H9 (cell line): Measurements from ENCODE around the gene HOXA4. TPM values are rescaled to one million over a fixed set of nuclear protein-coding genes. Genes with fewer than 3 reads are reported as not detected.

Experiments
- DNase-seq: peaks from one replicate; pipeline ENCODE4 v3.0.0-alpha.2; 2017
- H2AFZ ChIP-seq: one replicate; pipeline ENCODE4 v1.6.1; 2013; ENCODE audit warnings: mild to moderate bottlenecking, low read length, control low read depth, moderate library complexity
- H2AK5ac ChIP-seq: 2 replicates; pipeline ENCODE4 v1.6.1; 2013; ENCODE audit warnings: low read length, control low read depth, mixed read lengths; ENCODE audit not compliant: insufficient read length
- H2BK120ac ChIP-seq: one replicate; pipeline ENCODE4 v1.6.1; 2013; ENCODE audit warnings: low read depth, mild to moderate bottlenecking, low read length, control low read depth, inconsistent platforms; ENCODE audit not compliant: poor library complexity, severe bottlenecking
- H2BK12ac ChIP-seq: 2 replicates; pipeline ENCODE4 v1.6.1; 2013; ENCODE audit warnings: low read length, control low read depth, mixed read lengths, low read depth; ENCODE audit not compliant: insufficient read length
- H2BK15ac ChIP-seq: 2 replicates; pipeline ENCODE4 v1.6.1; 2013; ENCODE audit warnings: low read depth, low read length, control low read depth
- H2BK20ac ChIP-seq: one replicate; pipeline ENCODE4 v1.6.1; 2013; ENCODE audit warnings: low read depth, mild to moderate bottlenecking, low read length, control low read depth, inconsistent platforms; ENCODE audit not compliant: poor library complexity, severe bottlenecking
- H2BK5ac ChIP-seq: 2 replicates; pipeline ENCODE4 v1.6.1; 2013; ENCODE audit warnings: low read length, control low read depth, mixed read lengths; ENCODE audit not compliant: insufficient read length
- H3K14ac ChIP-seq: 2 replicates; pipeline ENCODE4 v1.6.1; 2013; ENCODE audit warnings: low read length, control low read depth; ENCODE audit not compliant: insufficient read depth
- H3K18ac ChIP-seq: 2 replicates; pipeline ENCODE4 v1.6.1; 2013; ENCODE audit warnings: low read depth, mild to moderate bottlenecking, mixed read lengths, low read length, control low read depth; ENCODE audit not compliant: insufficient read length
- H3K23ac ChIP-seq: 2 replicates; pipeline ENCODE4 v1.6.1; 2013; ENCODE audit warnings: low read length, control low read depth, mixed read lengths, low read depth; ENCODE audit not compliant: insufficient read length
- H3K23me2 ChIP-seq: 2 replicates; pipeline ENCODE4 v1.6.1; 2013; ENCODE audit warnings: low read depth, mild to moderate bottlenecking, mixed read lengths, low read length, control low read depth; ENCODE audit not compliant: insufficient read length, poor library complexity, severe bottlenecking
- H3K27ac ChIP-seq: 2 replicates; pipeline ENCODE4 v1.5.1; 2013; ENCODE audit warnings: low read length, control low read depth, mixed read lengths, low read depth; ENCODE audit not compliant: insufficient read length
- H3K27me3 ChIP-seq: 2 replicates; pipeline ENCODE4 v1.6.1; 2013; ENCODE audit warnings: low read length, control low read depth, inconsistent platforms; ENCODE audit not compliant: insufficient read depth
- H3K4ac ChIP-seq: 2 replicates; pipeline ENCODE4 v1.6.1; 2013; ENCODE audit warnings: low read depth, mild to moderate bottlenecking, control low read depth, inconsistent platforms, low read length, moderate library complexity
- H3K4me1 ChIP-seq: 2 replicates; pipeline ENCODE4 v1.6.1; 2013; ENCODE audit warnings: low read length, control low read depth, inconsistent platforms; ENCODE audit not compliant: insufficient read depth
- H3K4me2 ChIP-seq: 2 replicates; pipeline ENCODE4 v1.6.1; 2013; ENCODE audit warnings: low read length, control low read depth, mixed read lengths; ENCODE audit not compliant: insufficient read length, insufficient read depth
- H3K56ac ChIP-seq: 2 replicates; pipeline ENCODE4 v1.6.1; 2013; ENCODE audit warnings: low read depth, mild to moderate bottlenecking, mixed read lengths, low read length, control low read depth; ENCODE audit not compliant: insufficient read length
- H3K79me1 ChIP-seq: 2 replicates; pipeline ENCODE4 v1.6.1; 2013; ENCODE audit warnings: low read depth, mild to moderate bottlenecking, moderate library complexity, low read length, control low read depth, inconsistent platforms; ENCODE audit not compliant: insufficient read depth, poor library complexity, severe bottlenecking
- H3K79me2 ChIP-seq: 2 replicates; pipeline ENCODE4 v1.6.1; 2013; ENCODE audit warnings: low read length, control low read depth, inconsistent platforms; ENCODE audit not compliant: insufficient read depth
- H3K9ac ChIP-seq: 2 replicates; pipeline ENCODE4 v1.6.1; 2013; ENCODE audit warnings: low read length, control low read depth, mixed read lengths; ENCODE audit not compliant: insufficient read length; ENCODE audit errors: extremely low read depth
- H3K9me3 ChIP-seq: one replicate; pipeline ENCODE4 v1.6.1; 2013; ENCODE audit warnings: low read depth, low read length, inconsistent platforms; ENCODE audit not compliant: control insufficient read depth
- H3T11ph ChIP-seq: one replicate; pipeline ENCODE4 v1.6.1; 2013; ENCODE audit warnings: mild to moderate bottlenecking, low read length, control low read depth, inconsistent platforms
- H4K20me1 ChIP-seq: one replicate; pipeline ENCODE4 v1.6.1; 2013; ENCODE audit not compliant: control insufficient read depth, insufficient read length, insufficient read depth
- H4K5ac ChIP-seq: 2 replicates; pipeline ENCODE4 v1.6.1; 2013; ENCODE audit warnings: low read depth, mild to moderate bottlenecking, mixed read lengths, low read length, control low read depth; ENCODE audit not compliant: insufficient read length
- H4K8ac ChIP-seq: replicated peaks from 2 replicates; pipeline ENCODE4 v1.6.1; 2013; ENCODE audit warnings: low read length, control low read depth, mixed read lengths, low read depth; ENCODE audit not compliant: insufficient read length
- H4K91ac ChIP-seq: 2 replicates; pipeline ENCODE4 v1.6.1; 2013; ENCODE audit warnings: low read depth, mild to moderate bottlenecking, moderate library complexity, mixed read lengths, low read length, control low read depth; ENCODE audit not compliant: insufficient read length
- H3K27ac Mint-ChIP-seq, 3 experiments: 2 replicates in 2 of 3; 3 replicates in 1 of 3; pipeline ENCODE4 v1.8.0; 2020 to 2021; ENCODE audit warnings: mixed read lengths in 3 of 3, mild to moderate bottlenecking in 1 of 3, moderate library complexity in 1 of 3
- H3K27me3 Mint-ChIP-seq: 2 replicates; pipeline ENCODE4 v1.8.0; 2021; ENCODE audit warnings: low read depth, mild to moderate bottlenecking, moderate library complexity, mixed read lengths
- H3K36me3 Mint-ChIP-seq, 3 experiments: 2 replicates in 2 of 3; 3 replicates in 1 of 3; pipeline ENCODE4 v1.8.0; 2020 to 2021; ENCODE audit warnings: low read depth in 3 of 3, mixed read lengths in 3 of 3; ENCODE audit not compliant: insufficient read depth in 1 of 3
- H3K4me1 Mint-ChIP-seq, 2 experiments: 2 replicates each; pipeline ENCODE4 v1.8.0; 2020; ENCODE audit warnings: mixed read lengths in 2 of 2
- H3K4me3 Mint-ChIP-seq, 2 experiments: 2 replicates in 1 of 2; 3 replicates in 1 of 2; pipeline ENCODE4 v1.8.0; 2020 to 2021; ENCODE audit warnings: mild to moderate bottlenecking in 2 of 2, mixed read lengths in 2 of 2, moderate library complexity in 1 of 2
- H3K9me3 Mint-ChIP-seq, 2 experiments: 2 replicates in 1 of 2; 3 replicates in 1 of 2; pipeline ENCODE4 v1.8.0; 2020; ENCODE audit warnings: mild to moderate bottlenecking in 2 of 2, mixed read lengths in 2 of 2, moderate library complexity in 1 of 2
- WGBS: extraction: QIAGEN DNeasy Blood & Tissue Kit; methylation state at CpG from one replicate; pipeline ENCODE4 v1.1.7; 2013; ENCODE audit warnings: missing lambda C conversion rate, low lambda C conversion rate, mixed read lengths; ENCODE audit not compliant: insufficient read length; ENCODE audit errors: extremely low coverage; 5-methylcytosine and 5-hydroxymethylcytosine counted together
- total RNA-seq: library from RNA; stranded (reverse); gene quantifications from 2 replicates; pipeline ENCODE4 v1.2.1, GENCODE V29; 2021
- TF ChIP-seq, protein P1 (sequence below): fragments of 200-600 bp; sonication (generic); conservative IDR thresholded peaks from 3 replicates; pipeline ENCODE4 v1.8.0; 2021; ENCODE audit warnings: antibody characterized with exemption, mild to moderate bottlenecking

Gene HOXA4
- total RNA-seq, 1 experiment from 2014 or later, result not detected

DNA sequence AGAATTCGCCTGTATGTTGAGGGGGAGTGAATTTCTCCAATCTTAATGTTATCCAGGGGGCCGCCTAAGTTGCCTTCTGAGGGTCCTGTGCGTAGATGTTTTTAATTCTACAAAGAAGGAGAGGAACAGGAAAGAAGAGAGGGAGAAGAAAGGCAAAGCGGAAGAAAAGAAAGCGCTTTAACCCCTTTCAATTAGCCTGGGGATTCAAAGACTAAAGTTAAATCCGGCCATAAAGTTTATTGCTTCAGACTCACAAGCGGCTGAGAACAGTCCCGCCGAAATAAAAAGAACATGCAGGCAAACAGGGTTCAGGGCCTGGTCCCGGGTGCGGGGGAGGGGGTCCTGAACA is 8.4 kb upstream of the HOXA4 start:
- no peaks in the 10 kb centered on the region for H3K9me3 ChIP-seq
- Mint-ChIP-seq H3K27me3 (peaks cover 100% of the 10 kb centered on the region), H3K4me1 (peaks cover 7 to 13% of the 10 kb centered on the region in 2 experiments), H3K4me3 (no peak overlapping the region; a peak in 1 of 5 replicates), H3K27ac (no peak overlapping the region), H3K36me3 (no peaks in the 10 kb centered on the region; a peak in 1 of 7 replicates), H3K9me3 (peaks cover 0 to 21% of the 10 kb centered on the region in 2 experiments)
- H3K79me2 ChIP-seq, result no peaks in the 10 kb centered on the region
- H3K4ac ChIP-seq, result no peak overlapping the region
- no peak overlapping the region for H2BK5ac ChIP-seq
- TF ChIP-seq, protein P1, sequence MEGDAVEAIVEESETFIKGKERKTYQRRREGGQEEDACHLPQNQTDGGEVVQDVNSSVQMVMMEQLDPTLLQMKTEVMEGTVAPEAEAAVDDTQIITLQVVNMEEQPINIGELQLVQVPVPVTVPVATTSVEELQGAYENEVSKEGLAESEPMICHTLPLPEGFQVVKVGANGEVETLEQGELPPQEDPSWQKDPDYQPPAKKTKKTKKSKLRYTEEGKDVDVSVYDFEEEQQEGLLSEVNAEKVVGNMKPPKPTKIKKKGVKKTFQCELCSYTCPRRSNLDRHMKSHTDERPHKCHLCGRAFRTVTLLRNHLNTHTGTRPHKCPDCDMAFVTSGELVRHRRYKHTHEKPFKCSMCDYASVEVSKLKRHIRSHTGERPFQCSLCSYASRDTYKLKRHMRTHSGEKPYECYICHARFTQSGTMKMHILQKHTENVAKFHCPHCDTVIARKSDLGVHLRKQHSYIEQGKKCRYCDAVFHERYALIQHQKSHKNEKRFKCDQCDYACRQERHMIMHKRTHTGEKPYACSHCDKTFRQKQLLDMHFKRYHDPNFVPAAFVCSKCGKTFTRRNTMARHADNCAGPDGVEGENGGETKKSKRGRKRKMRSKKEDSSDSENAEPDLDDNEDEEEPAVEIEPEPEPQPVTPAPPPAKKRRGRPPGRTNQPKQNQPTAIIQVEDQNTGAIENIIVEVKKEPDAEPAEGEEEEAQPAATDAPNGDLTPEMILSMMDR, result no peak
- H3K27me3 ChIP-seq, result peaks cover 98% of the 10 kb centered on the region
- H4K5ac ChIP-seq, result no peak overlapping the region
- no peak overlapping the region for H4K91ac ChIP-seq
- H3K4me2 ChIP-seq, result no peak overlapping the region
- H2BK120ac ChIP-seq, result no peak overlapping the region
- H3K14ac ChIP-seq, result no peak overlapping the region
- no peak overlapping the region for H2BK12ac ChIP-seq
- H3K23me2 ChIP-seq, result peaks cover 10% of the 10 kb centered on the region
- no peaks in the 10 kb centered on the region for H4K20me1 ChIP-seq
- no peak overlapping the region for H3K27ac ChIP-seq
- no peak overlapping the region for H2AK5ac ChIP-seq
- no peak overlapping the region for H3K18ac ChIP-seq
- H2BK15ac ChIP-seq, result no peak overlapping the region
- WGBS, result no CpG with 5 or more reads among the region's 11 CpGs
- no peaks in the 10 kb centered on the region for H3K79me1 ChIP-seq
- no peaks in the 10 kb centered on the region for H3K4me1 ChIP-seq
- H2AFZ ChIP-seq, result no peak overlapping the region
- no peak overlapping the region for H3K23ac ChIP-seq
- H3K56ac ChIP-seq, result no peak overlapping the region
- DNase-seq, result no peak
- H4K8ac ChIP-seq, result no peak overlapping the region
- no peak overlapping the region for H3T11ph ChIP-seq
- H2BK20ac ChIP-seq, result no peak overlapping the region
- no peak overlapping the region for H3K9ac ChIP-seq
